MM.1S (cell line): Measurements from ENCODE around the gene CDC14A.

Experiments used
- DNase-seq: peaks from one replicate; pipeline ENCODE4 v3.0.0-alpha.2; 2015
- H2AFZ ChIP-seq: fragments of 300-600 bp; sonication (generic); 2 replicates; pipeline ENCODE4 v1.6.0; 2016; ENCODE audit warnings: antibody characterized with exemption, low read length
- H3F3A ChIP-seq: fragments of 300-600 bp; sonication (generic); 2 replicates; pipeline ENCODE4 v1.6.1; 2016; ENCODE audit warnings: mild to moderate bottlenecking, antibody characterized with exemption, low read length, moderate library complexity, mixed read lengths; ENCODE audit not compliant: insufficient read depth
- H3K27ac ChIP-seq: fragments of 300-600 bp; sonication (generic); 2 replicates; pipeline ENCODE4 v1.5.1; 2016; ENCODE audit warnings: mild to moderate bottlenecking, low read length
- H3K27me3 ChIP-seq: fragments of 300-600 bp; sonication (generic); replicated peaks from 2 replicates; pipeline ENCODE4 v1.6.0; 2016; ENCODE audit warnings: low read length; ENCODE audit not compliant: insufficient read depth
- H3K36me3 ChIP-seq: fragments of 300-600 bp; sonication (generic); replicated peaks from 2 replicates; pipeline ENCODE4 v1.6.1; 2016; ENCODE audit warnings: mild to moderate bottlenecking, low read length, mixed read lengths; ENCODE audit not compliant: insufficient read depth
- H3K4me1 ChIP-seq: fragments of 300-600 bp; sonication (generic); 2 replicates; pipeline ENCODE4 v1.6.1; 2016; ENCODE audit warnings: low read length, mixed read lengths
- H3K4me2 ChIP-seq: fragments of 300-600 bp; sonication (generic); 2 replicates; pipeline ENCODE4 v1.6.0; 2016; ENCODE audit warnings: low read depth, low read length
- H3K4me3 ChIP-seq: fragments of 300-600 bp; sonication (generic); 2 replicates; pipeline ENCODE4 v1.5.1; 2016; ENCODE audit warnings: low read length, mixed read lengths
- H3K79me2 ChIP-seq: fragments of 300-600 bp; sonication (generic); 2 replicates; pipeline ENCODE4 v1.6.1; 2016; ENCODE audit warnings: mixed run types, low read length, mixed read lengths
- H3K9ac ChIP-seq: fragments of 300-600 bp; sonication (generic); 2 replicates; pipeline ENCODE4 v1.6.1; 2016; ENCODE audit warnings: low read length, mixed read lengths
- H3K9me2 ChIP-seq: fragments of 300-600 bp; sonication (generic); replicated peaks from 2 replicates; pipeline ENCODE4 v1.6.1; 2016; ENCODE audit warnings: mild to moderate bottlenecking, low read length, mixed read lengths; ENCODE audit not compliant: insufficient read depth
- H3K9me3 ChIP-seq: fragments of 300-600 bp; sonication (generic); replicated peaks from 2 replicates; pipeline ENCODE4 v1.6.1; 2016; ENCODE audit warnings: mild to moderate bottlenecking, low read length, mixed read lengths; ENCODE audit not compliant: insufficient read depth
- H4K20me1 ChIP-seq: fragments of 300-600 bp; sonication (generic); 2 replicates; pipeline ENCODE4 v1.6.1; 2016; ENCODE audit warnings: mild to moderate bottlenecking, low read length, moderate library complexity, mixed read lengths; ENCODE audit not compliant: insufficient read depth
- CTCF ChIP-seq: fragments of 300-600 bp; sonication (generic); IDR thresholded peaks from 2 replicates; pipeline ENCODE4 v1.5.1; 2016; ENCODE audit warnings: antibody characterized with exemption, low read length, mixed read lengths
- EZH2 ChIP-seq: fragments of 300-600 bp; sonication (generic); optimal IDR thresholded peaks from 2 replicates; pipeline ENCODE3; 2017; ENCODE audit warnings: low read depth, mild to moderate bottlenecking, antibody characterized with exemption, low read length, mixed read lengths
- EZH2phosphoT487 ChIP-seq: fragments of 300-600 bp; sonication (generic); IDR thresholded peaks from 2 replicates; pipeline ENCODE4 v1.6.1; 2018; ENCODE audit warnings: antibody characterized with exemption, low read length

CDC14A gene

GRCh38 chr1:100545855-100546254 is 193.5 kb downstream of the CDC14A start:
- Histone ChIP-seq H3K36me3 (no peaks in the 10 kb centered on the region), H3K9ac (no peak overlapping the region), H3K27ac (no peak overlapping the region), H3K79me2 (no peaks in the 10 kb centered on the region), H3K27me3 (no peaks in the 10 kb centered on the region), H3K9me3 (no peaks in the 10 kb centered on the region), H3F3A (no peaks in the 10 kb centered on the region), H4K20me1 (no peaks in the 10 kb centered on the region), H3K9me2 (no peaks in the 10 kb centered on the region), H3K4me2 (no peak overlapping the region), H3K4me3 (no peak overlapping the region), H2AFZ (no peak overlapping the region), H3K4me1 (no peaks in the 10 kb centered on the region)
- no peak for DNase-seq
- TF ChIP-seq EZH2 (no peak), CTCF (no peak), EZH2phosphoT487 (no peak)

- no peak overlapping the region for H3K4me2 ChIP-seq
- no peaks in the 10 kb centered on the region for H3K27me3 ChIP-seq
- no peaks in the 10 kb centered on the region for H3K9me3 ChIP-seq
- no peak overlapping the region for H3K9ac ChIP-seq
- no peaks in the 10 kb centered on the region for H3F3A ChIP-seq
- no peaks in the 10 kb centered on the region for H3K79me2 ChIP-seq
- DNase-seq = no peak
- H2AFZ ChIP-seq = no peak overlapping the region
- H3K27ac ChIP-seq = no peak overlapping the region
- H3K4me1 ChIP-seq = no peaks in the 10 kb centered on the region
- no peaks in the 10 kb centered on the region for H4K20me1 ChIP-seq
- no peaks in the 10 kb centered on the region for H3K9me2 ChIP-seq
- H3K36me3 ChIP-seq = no peaks in the 10 kb centered on the region
- no peak overlapping the region for H3K4me3 ChIP-seq
- no peak for TF ChIP-seq EZH2
- TF ChIP-seq EZH2phosphoT487 = no peak
- no peak for TF ChIP-seq CTCF
These were observed 199.7 kb downstream of the CDC14A start for GRCh38 chr1:100552031-100552430.

- Histone ChIP-seq H3K27me3 (no peaks in the 10 kb centered on the region), H2AFZ (no peak overlapping the region), H3K9me2 (no peaks in the 10 kb centered on the region), H4K20me1 (no peaks in the 10 kb centered on the region), H3K9ac (no peak overlapping the region), H3K9me3 (no peaks in the 10 kb centered on the region), H3K79me2 (no peaks in the 10 kb centered on the region), H3F3A (no peaks in the 10 kb centered on the region), H3K4me1 (no peaks in the 10 kb centered on the region), H3K36me3 (no peaks in the 10 kb centered on the region), H3K4me3 (no peak overlapping the region), H3K4me2 (no peak overlapping the region), H3K27ac (no peak overlapping the region)
- no peak for DNase-seq
- TF ChIP-seq EZH2phosphoT487 (no peak), CTCF (no peak)
These were observed 200.6 kb downstream of the CDC14A start for GRCh38 chr1:100552922-100553321.
